Measurements from ENCODE around the gene VMO1. TPM values are rescaled to one million over a fixed set of nuclear protein-coding genes. Genes with fewer than 3 reads are reported as not detected.

The VMO1 gene
- total and polyA plus RNA-seq, 2 donors (not counting 3 experiments of a cell fraction or from before 2014, with no cell fraction given), result 0.23 TPM; not detected in 1

GRCh38 chr17:4810696-4811290, 24.6 kb upstream of the VMO1 start:
- Histone ChIP-seq H3K4me2 (ENCODE audit: insufficient read depth, low read length) (no peak overlapping the region), H3K9me3 (replicated peaks; ENCODE audit: control insufficient read depth, insufficient read depth, low read length) (no peaks in the 10 kb centered on the region), H3K4me1 (ENCODE audit: control insufficient read depth, extremely low read depth, insufficient read depth, low read length) (peaks cover 11% of the 10 kb centered on the region), H2AFZ (ENCODE audit: low read depth, low read length) (no peak overlapping the region), H3K27ac (ENCODE audit: insufficient read depth, low read depth, low read length) (no peak overlapping the region), H3K4me3 (replicated peaks in 1 of 3; ENCODE audit: insufficient read depth in 1 of 3, low read depth in 1 of 3, low read length in 3 of 3) (no peak overlapping the region), H4K20me1 (replicated peaks; ENCODE audit: control insufficient read depth, extremely low read depth, insufficient read depth, low read length) (no peaks in the 10 kb centered on the region), H3K9me1 (replicated peaks; ENCODE audit: control insufficient read depth, extremely low read depth, insufficient read depth, low read length) (no peaks in the 10 kb centered on the region), H3K27me3 (ENCODE audit: control insufficient read depth in 2 of 2, insufficient read depth in 2 of 2, low read length in 2 of 2) (no peaks in the 10 kb centered on the region), H3K9ac (replicated peaks; ENCODE audit: extremely low read depth, insufficient read depth, low read length) (no peak overlapping the region), H3K79me2 (ENCODE audit: control insufficient read depth, insufficient read depth, low read length) (no peaks in the 10 kb centered on the region), H3K36me3 (ENCODE audit: control insufficient read depth in 2 of 2, extremely low read depth in 1 of 2, insufficient read depth in 2 of 2, low read length in 2 of 2) (peaks cover 2 to 10% of the 10 kb centered on the region in 2 experiments)
- dilution Hi-C loops (cut with MboI; ENCODE audit: extremely low pct_ligation_motif_present, low sequenced_read_pairs), result no loop called here
- no TSS peak for BruUV-seq (replicated peaks)
- CTCF ChIA-PET, result no interaction called here
- intact Hi-C loops (cut with micrococcal nuclease), result no loop called here
- POLR2A ChIA-PET, result no interaction called here
- TF ChIP-seq POLR2AphosphoS5 (IDR thresholded peaks at IDR 0.05; ENCODE audit: insufficient read depth, low read depth, low read length) (no peak), MYC (IDR thresholded peaks at IDR 0.05; ENCODE audit: low read depth, low read length) (no peak), FOS (IDR thresholded peaks at IDR 0.05; ENCODE audit: borderline replicate concordance, insufficient read depth, low read length) (no peak), POLR2A (IDR thresholded peaks at IDR 0.05; ENCODE audit: low read depth, low read length) (no peak), JUN (IDR thresholded peaks at IDR 0.05; ENCODE audit: borderline replicate concordance, insufficient read depth, insufficient read length, low read depth) (no peak), EZH2 (IDR thresholded peaks at IDR 0.05; ENCODE audit: borderline replicate concordance, low read depth, low read length, severe bottlenecking) (no peak), GATA2 (IDR thresholded peaks at IDR 0.05; ENCODE audit: insufficient read depth, insufficient read length, low read depth, low read length) (no peak)
- TF ChIP-seq, protein P1, sequence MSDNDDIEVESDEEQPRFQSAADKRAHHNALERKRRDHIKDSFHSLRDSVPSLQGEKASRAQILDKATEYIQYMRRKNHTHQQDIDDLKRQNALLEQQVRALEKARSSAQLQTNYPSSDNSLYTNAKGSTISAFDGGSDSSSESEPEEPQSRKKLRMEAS (IDR thresholded peaks at IDR 0.05; ENCODE audit: insufficient read depth, insufficient read length), result no peak
- TF ChIP-seq, protein P2, sequence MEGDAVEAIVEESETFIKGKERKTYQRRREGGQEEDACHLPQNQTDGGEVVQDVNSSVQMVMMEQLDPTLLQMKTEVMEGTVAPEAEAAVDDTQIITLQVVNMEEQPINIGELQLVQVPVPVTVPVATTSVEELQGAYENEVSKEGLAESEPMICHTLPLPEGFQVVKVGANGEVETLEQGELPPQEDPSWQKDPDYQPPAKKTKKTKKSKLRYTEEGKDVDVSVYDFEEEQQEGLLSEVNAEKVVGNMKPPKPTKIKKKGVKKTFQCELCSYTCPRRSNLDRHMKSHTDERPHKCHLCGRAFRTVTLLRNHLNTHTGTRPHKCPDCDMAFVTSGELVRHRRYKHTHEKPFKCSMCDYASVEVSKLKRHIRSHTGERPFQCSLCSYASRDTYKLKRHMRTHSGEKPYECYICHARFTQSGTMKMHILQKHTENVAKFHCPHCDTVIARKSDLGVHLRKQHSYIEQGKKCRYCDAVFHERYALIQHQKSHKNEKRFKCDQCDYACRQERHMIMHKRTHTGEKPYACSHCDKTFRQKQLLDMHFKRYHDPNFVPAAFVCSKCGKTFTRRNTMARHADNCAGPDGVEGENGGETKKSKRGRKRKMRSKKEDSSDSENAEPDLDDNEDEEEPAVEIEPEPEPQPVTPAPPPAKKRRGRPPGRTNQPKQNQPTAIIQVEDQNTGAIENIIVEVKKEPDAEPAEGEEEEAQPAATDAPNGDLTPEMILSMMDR (IDR thresholded peaks at IDR 0.05; ENCODE audit: extremely low read depth in 1 of 2, insufficient read depth in 1 of 2, low read depth in 1 of 2, low read length in 2 of 2), result no peak
- no peak for DNase-seq (ENCODE audit: low read depth, low spot score)
- FAIRE-seq, result no peak
